Breast epithelium (tissue), 4 donors: Measurements from ENCODE around the gene FEV. TPM values are rescaled to one million over a fixed set of nuclear protein-coding genes. Genes with fewer than 3 reads are reported as not detected.

Experiments
- DNase-seq, 2 donors: peaks; one replicate each; pipeline ENCODE4 v3.0.0-alpha.2; 2019; ENCODE audit warnings: low spot score in 2 of 2
- H3K27ac ChIP-seq, 2 donors: fragments of 200-600 bp; sonication (generic) in 1 of 2; one replicate each; pipeline ENCODE4 v1.5.1; 2016 to 2019; ENCODE audit warnings: mild to moderate bottlenecking in 1 of 2
- H3K27me3 ChIP-seq, 2 donors: fragments of 200-600 bp; sonication (generic) in 1 of 2; one replicate each; pipeline versions ENCODE4 v1.5.1 to v1.6.0; 2017 to 2019; ENCODE audit warnings: control low read depth in 1 of 2, mild to moderate bottlenecking in 1 of 2
- H3K36me3 ChIP-seq: fragments of 200-600 bp; one replicate; pipeline ENCODE4 v1.5.1; 2019
- H3K4me1 ChIP-seq, 2 donors: fragments of 200-600 bp; sonication (generic); one replicate each; pipeline ENCODE4 v1.5.1; 2016 to 2019; ENCODE audit warnings: control low read depth in 1 of 2
- H3K4me3 ChIP-seq, 3 donors: fragments of 200-600 bp; sonication (generic); 1 replicate in 2 of 3; 2 replicates in 1 of 3; pipeline ENCODE4 v1.5.1; 2016 to 2019; ENCODE audit warnings: mild to moderate bottlenecking in 3 of 3, moderate library complexity in 2 of 3
- H3K9me3 ChIP-seq, 2 donors: fragments of 200-600 bp; sonication (generic) in 1 of 2; one replicate each; pipeline ENCODE4 v1.5.1; 2016 to 2019; ENCODE audit warnings: control low read depth in 1 of 2
- CTCF ChIP-seq, 3 donors: fragments of 450-650 bp; IDR thresholded peaks; one replicate each; pipeline ENCODE4 v1.5.1; 2016 to 2017; ENCODE audit warnings: antibody characterized with exemption in 3 of 3, mild to moderate bottlenecking in 3 of 3, moderate library complexity in 3 of 3
- POLR2A ChIP-seq: fragments of 450-650 bp; IDR thresholded peaks from one replicate; pipeline ENCODE4 v1.6.1; 2016; ENCODE audit warnings: antibody characterized with exemption, mild to moderate bottlenecking, moderate library complexity
- POLR2AphosphoS5 ChIP-seq, 3 donors: sonication (generic); formaldehyde crosslinking; IDR thresholded peaks; one replicate each; pipeline ENCODE4 v1.6.1; 2017; ENCODE audit warnings: antibody characterized with exemption in 3 of 3
- intact Hi-C: fragments of 100-400 bp; cut with DNase I; formaldehyde crosslinking; loops from one replicate; pipeline ENCODE4 v1.15.1; 2023; ENCODE audit warnings: low total_unique reads
- total RNA-seq, 3 donors: library from RNA; depleted of rRNA; stranded (reverse); fragments of >200 nt; gene quantifications; one replicate each; pipeline ENCODE4 v1.1.0, GENCODE V29; 2016

FEV gene
- total RNA-seq, 3 donors from 2014 or later = not detected

- intact Hi-C loops = no loop called here
- H3K27ac ChIP-seq = no peak within 1 kb of the TSS
- no peaks in the 10 kb centered on the region for H3K36me3 ChIP-seq
- H3K27me3 ChIP-seq = peaks cover 15 to 72% of the 10 kb centered on the region in 2 donors
- peak within 1 kb of the TSS; percentile 27 to 67 (median 42) for H3K4me3 ChIP-seq
- DNase-seq = no peak
- H3K4me1 ChIP-seq = peaks cover 3 to 20% of the 10 kb centered on the region in 2 donors
- no peak for TF ChIP-seq POLR2AphosphoS5 (IDR thresholded peaks at IDR 0.05)
- TF ChIP-seq POLR2A = no peak
- no peak for TF ChIP-seq CTCF (IDR thresholded peaks at IDR 0.05)
- no peaks in the 10 kb centered on the region for H3K9me3 ChIP-seq
Observed at GRCh38 chr2:218993345-218994315, 8.6 kb upstream of the FEV start, which contains the start of gene CRYBA2. TSS of gene CRYBA2 (minus strand) at chr2:218993422. CDS start at chr2:218993176, 246 bp downstream.

- H3K36me3 ChIP-seq = no peaks in the 10 kb centered on the region
- DNase-seq = no peak
- H3K4me3 ChIP-seq = peak overlapping the region; percentile 27 to 67 (median 42)
- TF ChIP-seq POLR2AphosphoS5 (IDR thresholded peaks at IDR 0.05) = no peak
- TF ChIP-seq CTCF (IDR thresholded peaks at IDR 0.05) = no peak
- no peak for TF ChIP-seq POLR2A
- H3K27me3 ChIP-seq = peaks cover 15 to 79% of the 10 kb centered on the region in 2 donors
- H3K27ac ChIP-seq = no peak overlapping the region
- H3K4me1 ChIP-seq = peaks cover 3 to 20% of the 10 kb centered on the region in 2 donors
- H3K9me3 ChIP-seq = no peaks in the 10 kb centered on the region
- intact Hi-C loops = no loop called here
Observed at GRCh38 chr2:218992703-218993344, 7.8 kb upstream of the FEV start.

GRCh38 chr2:218992196-218992595 is 7.2 kb upstream of the FEV start:
- H3K4me3 ChIP-seq = no peak overlapping the region
- no peaks in the 10 kb centered on the region for H3K9me3 ChIP-seq
- H3K27me3 ChIP-seq = peaks cover 15 to 85% of the 10 kb centered on the region in 2 donors
- peaks cover 3 to 20% of the 10 kb centered on the region in 2 donors for H3K4me1 ChIP-seq
- no peak for DNase-seq
- H3K27ac ChIP-seq = no peak overlapping the region
- TF ChIP-seq CTCF (IDR thresholded peaks at IDR 0.05) (no peak), POLR2AphosphoS5 (IDR thresholded peaks at IDR 0.05) (no peak), POLR2A (no peak)
- no peaks in the 10 kb centered on the region for H3K36me3 ChIP-seq
- intact Hi-C loops = no loop called here

GRCh38 chr2:218991674-218992168 is 6.7 kb upstream of the FEV start:
- H3K36me3 ChIP-seq = no peaks in the 10 kb centered on the region
- H3K27ac ChIP-seq = no peak overlapping the region
- H3K9me3 ChIP-seq = no peaks in the 10 kb centered on the region
- peaks cover 3 to 20% of the 10 kb centered on the region in 2 donors for H3K4me1 ChIP-seq
- intact Hi-C loops = no loop called here
- no peak overlapping the region for H3K4me3 ChIP-seq
- peaks cover 15 to 90% of the 10 kb centered on the region in 2 donors for H3K27me3 ChIP-seq
- TF ChIP-seq CTCF (IDR thresholded peaks at IDR 0.05) (no peak), POLR2AphosphoS5 (IDR thresholded peaks at IDR 0.05) (no peak), POLR2A (no peak)
- no peak for DNase-seq
